Heart left ventricle (tissue), 16 donors: Measurements from ENCODE around the gene TCAP. TPM values are rescaled to one million over a fixed set of nuclear protein-coding genes. Genes with fewer than 3 reads are reported as not detected.

Experiments used
- ATAC-seq, 4 donors: fragments of 200-7000 bp; cut with Tn5 transposase; one replicate each; pipeline ENCODE4 v1.9.1; 2020 to 2022; ENCODE audit warnings: moderate library complexity in 4 of 4, mild to moderate bottlenecking in 3 of 4, moderate number of reproducible peaks in 1 of 4
- DNase-seq, 5 donors: peaks; one replicate each; pipeline ENCODE4 v3.0.0-alpha.2; 2020
- H3K27ac ChIP-seq, 12 donors: fragments of 200-600 bp; sonication (generic) in 4 of 12; one replicate each; pipeline versions ENCODE4 v1.5.0 to v1.8.0; 2016 to 2022; ENCODE audit warnings: mild to moderate bottlenecking in 2 of 12
- H3K27me3 ChIP-seq, 9 donors: fragments of 200-600 bp; sonication (generic) in 2 of 9; one replicate each; pipeline versions ENCODE4 v1.5.1 to v1.8.0; 2016 to 2022; ENCODE audit warnings: mild to moderate bottlenecking in 3 of 9
- H3K36me3 ChIP-seq, 9 donors: fragments of 200-600 bp; sonication (generic) in 2 of 9; one replicate each; pipeline versions ENCODE4 v1.5.0 to v1.8.0; 2018 to 2022; ENCODE audit warnings: mild to moderate bottlenecking in 2 of 9
- H3K4me1 ChIP-seq, 12 donors: fragments of 200-600 bp; sonication (generic) in 4 of 12; one replicate each; pipeline versions ENCODE4 v1.5.0 to v1.8.0; 2016 to 2022; ENCODE audit warnings: mild to moderate bottlenecking in 3 of 12
- H3K4me3 ChIP-seq, 12 donors: fragments of 200-600 bp; sonication (generic) in 4 of 12; one replicate each; pipeline versions ENCODE4 v1.5.0 to v1.8.0; 2017 to 2022; ENCODE audit warnings: mild to moderate bottlenecking in 9 of 12, moderate library complexity in 4 of 12
- H3K9me3 ChIP-seq, 12 donors: fragments of 200-600 bp; sonication (generic) in 4 of 12; one replicate each; pipeline versions ENCODE4 v1.5.0 to v1.8.0; 2016 to 2022; ENCODE audit warnings: mild to moderate bottlenecking in 1 of 12
- POLR2A ChIP-seq, 2 donors: fragments of 450-650 bp; IDR thresholded peaks; one replicate each; pipeline ENCODE4 v1.6.1; 2017; ENCODE audit warnings: antibody characterized with exemption in 2 of 2, mild to moderate bottlenecking in 2 of 2, moderate library complexity in 2 of 2
- WGBS, 4 donors: extraction: QIAGEN DNeasy Blood & Tissue Kit in 2 of 4; methylation state at CpG; one replicate each; pipeline versions ENCODE4 v1.1.5 to v1.1.7; 2013 to 2018; 5-methylcytosine and 5-hydroxymethylcytosine counted together
- intact Hi-C, 10 donors: fragments of 100-400 bp; cut with DNase I; formaldehyde crosslinking; loops; one replicate each; pipeline versions ENCODE4 v1.11.1 to v1.14.2; 2022
- polyA plus RNA-seq, 2 donors: library from polyadenylated mRNA; stranded (reverse); fragments of 200-250 nt; gene quantifications; one replicate each; pipeline ENCODE4 v1.2.3, GENCODE V29; 2013
- total RNA-seq, 9 donors: library from RNA; depleted of rRNA in 2 of 9; stranded (reverse); fragments of >200 nt in 2 of 9; fragmentation: NEBNext Ultra II Directional in 3 of 9; extraction: Animal tissue kit (Norgen Biotek cat#: 25700) in 3 of 9; gene quantifications; one replicate each; pipeline versions ENCODE4 v1.1.0 to v1.2.4, GENCODE V29; 2016 to 2023
- TF ChIP-seq, protein P1 (sequence below), 12 donors: fragments of 200-600 bp; sonication (generic) in 4 of 12; IDR thresholded peaks; one replicate each; pipeline versions ENCODE4 v1.5.0 to v1.8.0; 2018 to 2022; ENCODE audit warnings: antibody characterized with exemption in 12 of 12, mild to moderate bottlenecking in 5 of 12
- donor health status: ischemic (EF 13 %, LVEDD 7.1; RV severe dilation, severe dysfunction).
- donor health status: healthy with polysubstance abuse.
- donor health status: DM: no; HTN: yes; CAD: no.
- donor health status: DM: no; HTN: no; CAD: no.
- donor health status: ischemic (EF 25% LVEDD 6.9; RV normal size, moderate dysfunction).
- donor health status: ischemic (EF 25% LVEDD 5.7; RV mildly dilated, moderate dysfunction).
- donor health status: healthy.
- donor health status: DM: yes; HTN: yes; CAD: no.
- donor health status: ischemic (EF 35%, LVEDD 5.7; RV mildly dilated, moderate dysfunction).
- donor health status: nonischemic (EF 11% LVEDD 7.7; RV severe dilation, severe dysfunction).
- donor health status: DM: yes; HTN: yes; CAD: no.
- donor health status: PGD.
- donor health status: ischemic (EF 29% LVEDD 5.4; RV normal size, mild dysfunction).
- donor health status: nonischemic (EF 23%, LVEDD 6.1; RV moderate dilation, normal function).

TCAP gene
- total and polyA plus RNA-seq, 11 donors = 2,028 to 9,343 (median 4,137) TPM

DNA sequence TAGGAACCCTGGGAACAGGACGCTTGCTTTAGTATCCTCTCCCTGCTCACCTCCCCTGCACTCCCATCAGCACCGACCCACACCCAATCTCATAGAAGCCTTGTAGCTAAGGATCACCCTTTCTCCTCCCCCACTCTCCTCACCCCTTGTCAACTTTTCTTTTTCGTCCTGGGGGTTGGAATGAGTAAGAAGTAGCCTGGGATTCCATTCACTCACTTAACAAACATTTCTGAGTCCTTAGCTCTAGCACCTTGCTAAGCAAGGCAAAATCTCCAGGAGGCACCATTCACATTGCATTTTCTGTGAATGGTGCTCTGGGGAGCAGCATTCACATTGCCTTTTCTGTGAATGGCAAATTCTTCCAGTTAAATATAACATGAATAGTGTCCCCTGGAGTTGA, 23.8 kb downstream of the TCAP start:
- 37 to 49% (median 45%) methylated on average over 3 of the region's 3 CpGs for WGBS, 4 donors
- peaks cover 0 to 17% (median 7%) of the 10 kb centered on the region in 9 donors for H3K36me3 ChIP-seq
- peaks cover 0 to 18% (median 12%) of the 10 kb centered on the region in 12 donors for H3K4me1 ChIP-seq
- peak in 1 of 5 donors; percentile 7 for DNase-seq
- no peaks in the 10 kb centered on the region for H3K9me3 ChIP-seq
- TF ChIP-seq, protein P1, sequence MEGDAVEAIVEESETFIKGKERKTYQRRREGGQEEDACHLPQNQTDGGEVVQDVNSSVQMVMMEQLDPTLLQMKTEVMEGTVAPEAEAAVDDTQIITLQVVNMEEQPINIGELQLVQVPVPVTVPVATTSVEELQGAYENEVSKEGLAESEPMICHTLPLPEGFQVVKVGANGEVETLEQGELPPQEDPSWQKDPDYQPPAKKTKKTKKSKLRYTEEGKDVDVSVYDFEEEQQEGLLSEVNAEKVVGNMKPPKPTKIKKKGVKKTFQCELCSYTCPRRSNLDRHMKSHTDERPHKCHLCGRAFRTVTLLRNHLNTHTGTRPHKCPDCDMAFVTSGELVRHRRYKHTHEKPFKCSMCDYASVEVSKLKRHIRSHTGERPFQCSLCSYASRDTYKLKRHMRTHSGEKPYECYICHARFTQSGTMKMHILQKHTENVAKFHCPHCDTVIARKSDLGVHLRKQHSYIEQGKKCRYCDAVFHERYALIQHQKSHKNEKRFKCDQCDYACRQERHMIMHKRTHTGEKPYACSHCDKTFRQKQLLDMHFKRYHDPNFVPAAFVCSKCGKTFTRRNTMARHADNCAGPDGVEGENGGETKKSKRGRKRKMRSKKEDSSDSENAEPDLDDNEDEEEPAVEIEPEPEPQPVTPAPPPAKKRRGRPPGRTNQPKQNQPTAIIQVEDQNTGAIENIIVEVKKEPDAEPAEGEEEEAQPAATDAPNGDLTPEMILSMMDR (IDR thresholded peaks at IDR 0.05) = no peak
- TF ChIP-seq POLR2A (IDR thresholded peaks at IDR 0.05) = no peak
- intact Hi-C loops = loop anchor here in 3 of 10 donors (5.0 kb wide), 3 partner anchors 38 to 63 kb away; partner anchors contain the start of gene MIEN1 (in 2 of the 3)
- no peak overlapping the region for H3K27ac ChIP-seq
- H3K27me3 ChIP-seq = no peaks in the 10 kb centered on the region
- no peak for ATAC-seq
- peak overlapping the region in 7 of 12 donors; percentile 61 to 95 (median 77) for H3K4me3 ChIP-seq

DNA sequence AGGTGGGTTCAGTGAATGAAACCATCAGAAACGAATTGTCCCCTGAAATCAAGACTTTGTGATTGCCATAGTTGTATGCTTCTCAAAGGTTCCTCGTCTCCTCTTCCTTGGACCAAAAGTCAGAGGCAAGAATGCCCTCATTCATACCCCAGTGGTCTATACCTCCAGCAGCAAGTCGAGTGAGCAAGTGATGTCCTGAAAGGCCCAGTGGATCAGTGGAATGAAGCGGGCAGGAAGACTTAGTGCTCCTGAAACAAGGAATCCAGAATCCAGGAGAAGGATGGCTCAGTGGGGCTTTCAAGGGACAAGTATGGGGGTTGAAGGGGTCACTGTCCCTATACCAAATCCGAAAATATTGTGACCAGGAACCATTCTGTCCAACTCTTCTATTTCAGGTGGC, 29.4 kb downstream of the TCAP start:
- ATAC-seq (no peak), DNase-seq (no peak)
- Histone ChIP-seq H3K4me1 (peaks cover 0 to 8% (median 0%) of the 10 kb centered on the region in 12 donors), H3K4me3 (no peak overlapping the region), H3K27ac (no peak overlapping the region), H3K27me3 (peaks cover 0 to 3% (median 0%) of the 10 kb centered on the region in 9 donors), H3K36me3 (peaks cover 0 to 6% (median 0%) of the 10 kb centered on the region in 9 donors), H3K9me3 (no peaks in the 10 kb centered on the region)
- intact Hi-C loops = no loop called here
- TF ChIP-seq, protein P1 (IDR thresholded peaks at IDR 0.05) = no peak
- TF ChIP-seq POLR2A (IDR thresholded peaks at IDR 0.05) = no peak
- 85 to 90% (median 87%) methylated on average over 5 of the region's 5 CpGs for WGBS, 4 donors

DNA sequence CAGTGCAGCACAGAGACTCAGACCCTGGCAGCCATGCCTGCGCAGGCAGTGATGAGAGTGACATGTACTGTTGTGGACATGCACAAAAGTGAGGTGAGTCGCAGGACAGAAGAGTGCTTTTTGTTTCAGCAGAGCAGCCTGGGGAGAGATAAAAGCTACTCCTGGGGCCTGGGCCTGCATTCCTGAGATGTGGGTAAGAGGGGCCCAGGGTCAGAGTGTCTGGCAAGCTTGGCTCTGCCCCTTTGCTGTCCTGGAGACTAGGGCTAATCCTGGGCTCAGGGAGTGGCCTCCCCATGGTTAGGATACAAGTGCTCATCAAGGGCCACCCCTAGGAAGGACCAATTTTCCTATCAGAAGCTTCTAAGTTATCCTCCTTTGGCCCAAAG, 29.9 kb downstream of the TCAP start:
- ATAC-seq = no peak
- Histone ChIP-seq H3K4me1 (peaks cover 0 to 8% (median 0%) of the 10 kb centered on the region in 12 donors), H3K27me3 (peaks cover 0 to 8% (median 0%) of the 10 kb centered on the region in 9 donors), H3K4me3 (no peak overlapping the region), H3K36me3 (peaks cover 0 to 6% (median 0%) of the 10 kb centered on the region in 9 donors), H3K9me3 (no peaks in the 10 kb centered on the region), H3K27ac (no peak overlapping the region)
- DNase-seq = no peak
- no peak for TF ChIP-seq POLR2A (IDR thresholded peaks at IDR 0.05)
- TF ChIP-seq, protein P1 (IDR thresholded peaks at IDR 0.05) = no peak
- WGBS, 4 donors = 82 to 87% (median 86%) methylated on average over 2 of the region's 2 CpGs
- intact Hi-C loops = loop anchor here in 1 of 10 donors (5.0 kb wide), 1 partner anchor 37 kb away; the partner anchor contains the start of gene MIEN1

DNA sequence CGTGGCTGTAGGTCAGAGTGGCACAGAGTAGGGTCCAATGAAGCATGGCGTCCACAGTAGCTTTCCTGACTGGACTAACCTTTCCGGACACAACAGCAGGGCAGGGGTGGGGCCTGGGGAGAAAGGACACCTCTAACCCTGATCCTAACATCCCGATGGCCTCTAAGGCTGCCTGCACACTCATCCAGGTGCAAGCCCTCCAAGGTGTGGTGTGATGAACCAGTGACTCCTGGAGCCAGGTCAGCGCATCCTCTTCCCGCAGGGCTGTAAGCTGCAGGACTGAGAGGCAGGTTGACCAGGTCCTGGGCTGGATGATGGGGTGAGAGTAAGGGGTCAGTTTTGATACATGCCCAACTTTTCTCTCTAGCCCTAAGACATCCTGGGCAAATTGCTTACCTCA, 31.6 kb downstream of the TCAP start:
- 88 to 93% (median 90%) methylated on average over 5 to 6 of the region's 6 CpGs for WGBS, 4 donors
- DNase-seq (peak in 1 of 5 donors; percentile 33), ATAC-seq (no peak)
- Histone ChIP-seq H3K27ac (no peak overlapping the region), H3K9me3 (no peaks in the 10 kb centered on the region), H3K4me1 (peaks cover 0 to 20% (median 7%) of the 10 kb centered on the region in 12 donors), H3K27me3 (peaks cover 0 to 13% (median 0%) of the 10 kb centered on the region in 9 donors), H3K4me3 (no peak overlapping the region), H3K36me3 (peaks cover 0 to 6% (median 0%) of the 10 kb centered on the region in 9 donors)
- TF ChIP-seq POLR2A (IDR thresholded peaks at IDR 0.05) = no peak
- TF ChIP-seq, protein P1 (IDR thresholded peaks at IDR 0.05) = no peak
- intact Hi-C loops = loop anchor here in 1 of 10 donors (5.0 kb wide), 1 partner anchor 36 kb away; the partner anchor contains the start of gene MIEN1
